Measurements from ENCODE around the gene FADS3. TPM values are rescaled to one million over a fixed set of nuclear protein-coding genes. Genes with fewer than 3 reads are reported as not detected.

Gene FADS3
- total RNA-seq, 2 experiments from 2014 or later, result 6.9 TPM

GRCh38 chr11:61875698-61876097 lies 15.6 kb downstream of the FADS3 start:
- H3K27me3 ChIP-seq (ENCODE audit: control insufficient read depth in 1 of 2, insufficient read depth in 2 of 2, low read length in 2 of 2), result no peaks in the 10 kb centered on the region
- no peak for ATAC-seq (ENCODE audit: poor library complexity)
- no peak for DNase-seq
- no peak overlapping the region for H3K27ac ChIP-seq (ENCODE audit: low read depth in 1 of 2, low read length in 2 of 2)
- H3K27me3 Mint-ChIP-seq, result peaks cover 7% of the 10 kb centered on the region
- CTCF ChIA-PET, result interaction anchor here (1.4 kb wide), 1 partner anchor 206 kb away, joined by 3 read pairs; no protein-coding TSS in a partner anchor
- no peaks in the 10 kb centered on the region for H3K9me3 ChIP-seq (ENCODE audit: control insufficient read depth in 1 of 2, insufficient read depth in 1 of 2, low read length in 2 of 2)
- no peaks in the 10 kb centered on the region for H3K9me3 Mint-ChIP-seq
- peaks cover 5% of the 10 kb centered on the region for H3K4me1 Mint-ChIP-seq (ENCODE audit: low read depth)
- H3K36me3 Mint-ChIP-seq (ENCODE audit: low read depth), result no peaks in the 10 kb centered on the region
- H3K4me3 Mint-ChIP-seq, result no peak overlapping the region
- H3K4me3 ChIP-seq (ENCODE audit: low read length), result no peak overlapping the region
- intact Hi-C loops (cut with DNase I, micrococcal nuclease), result loop anchor here in 1 of 2 experiments (10.0 kb wide), 1 partner anchor 439 kb away; no protein-coding TSS in a partner anchor
- POLR2A ChIA-PET, result no interaction called here
- peaks cover 7% of the 10 kb centered on the region for H3K4me1 ChIP-seq (ENCODE audit: insufficient read depth, low read length)
- H3K36me3 ChIP-seq (ENCODE audit: insufficient read depth, low read length), result no peaks in the 10 kb centered on the region
- H3K27ac Mint-ChIP-seq, result no peak overlapping the region
- no peak for TF ChIP-seq CTCF (IDR thresholded peaks at IDR 0.05)

GRCh38 chr11:61874853-61875252 lies 16.5 kb downstream of the FADS3 start:
- no peak for DNase-seq
- CTCF ChIA-PET, result interaction anchor here (2.1 kb wide), 1 partner anchor 233 kb away, joined by 4 read pairs; no protein-coding TSS in a partner anchor
- no peak for TF ChIP-seq CTCF (IDR thresholded peaks at IDR 0.05)

GRCh38 chr11:61874377-61874809 lies 17.0 kb downstream of the FADS3 start:
- ChIA-PET POLR2A (no interaction called here), CTCF (interaction anchor here (1.3 to 2.1 kb wide), 2 partner anchors 23 to 233 kb away, joined by 3 to 4 read pairs; no protein-coding TSS in a partner anchor)
- DNase-seq (no peak), ATAC-seq (ENCODE audit: poor library complexity) (no peak)
- Mint-ChIP-seq H3K9me3 (no peaks in the 10 kb centered on the region), H3K4me1 (ENCODE audit: low read depth) (peaks cover 5% of the 10 kb centered on the region), H3K27ac (no peak overlapping the region), H3K4me3 (no peak overlapping the region), H3K36me3 (ENCODE audit: low read depth) (no peaks in the 10 kb centered on the region), H3K27me3 (peaks cover 7% of the 10 kb centered on the region)
- TF ChIP-seq CTCF (IDR thresholded peaks at IDR 0.05), result no peak
- no peaks in the 10 kb centered on the region for H3K9me3 ChIP-seq (ENCODE audit: control insufficient read depth in 1 of 2, insufficient read depth in 1 of 2, low read length in 2 of 2)
- intact Hi-C loops (cut with DNase I, micrococcal nuclease), result loop anchor here in 1 of 2 experiments (10.0 kb wide), 1 partner anchor 440 kb away; no protein-coding TSS in a partner anchor
- H3K4me1 ChIP-seq (ENCODE audit: insufficient read depth, low read length), result peaks cover 7% of the 10 kb centered on the region
- H3K4me3 ChIP-seq (ENCODE audit: low read length), result no peak overlapping the region
- no peaks in the 10 kb centered on the region for H3K27me3 ChIP-seq (ENCODE audit: control insufficient read depth in 1 of 2, insufficient read depth in 2 of 2, low read length in 2 of 2)
- H3K27ac ChIP-seq (ENCODE audit: low read depth in 1 of 2, low read length in 2 of 2), result no peak overlapping the region
- no peaks in the 10 kb centered on the region for H3K36me3 ChIP-seq (ENCODE audit: insufficient read depth, low read length)

More at GRCh38 chr11:61874853-61875252, 16.5 kb downstream of the FADS3 start:
- Mint-ChIP-seq H3K36me3 (ENCODE audit: low read depth) (no peaks in the 10 kb centered on the region), H3K27ac (no peak overlapping the region), H3K4me1 (ENCODE audit: low read depth) (peaks cover 5% of the 10 kb centered on the region), H3K9me3 (no peaks in the 10 kb centered on the region), H3K27me3 (peaks cover 7% of the 10 kb centered on the region), H3K4me3 (no peak overlapping the region)
- no peaks in the 10 kb centered on the region for H3K9me3 ChIP-seq (ENCODE audit: control insufficient read depth in 1 of 2, insufficient read depth in 1 of 2, low read length in 2 of 2)
- POLR2A ChIA-PET, result no interaction called here
- no peak for ATAC-seq (ENCODE audit: poor library complexity)
- peaks cover 7% of the 10 kb centered on the region for H3K4me1 ChIP-seq (ENCODE audit: insufficient read depth, low read length)
- no peak overlapping the region for H3K27ac ChIP-seq (ENCODE audit: low read depth in 1 of 2, low read length in 2 of 2)
- no peaks in the 10 kb centered on the region for H3K36me3 ChIP-seq (ENCODE audit: insufficient read depth, low read length)
- H3K27me3 ChIP-seq (ENCODE audit: control insufficient read depth in 1 of 2, insufficient read depth in 2 of 2, low read length in 2 of 2), result no peaks in the 10 kb centered on the region
- no peak overlapping the region for H3K4me3 ChIP-seq (ENCODE audit: low read length)
- intact Hi-C loops (cut with DNase I, micrococcal nuclease), result loop anchor here in 1 of 2 experiments (10.0 kb wide), 1 partner anchor 440 kb away; no protein-coding TSS in a partner anchor

All from CD4-positive, alpha-beta T cell (primary cell).